ENCODE results near the gene RNF151. TPM values are rescaled to one million over a fixed set of nuclear protein-coding genes. Genes with fewer than 3 reads are reported as not detected.

The RNF151 gene
- total and polyA plus RNA-seq, 2 donors (not counting 1 experiment from before 2014, with no cell fraction given), result 0.13 to 0.76 TPM

DNA sequence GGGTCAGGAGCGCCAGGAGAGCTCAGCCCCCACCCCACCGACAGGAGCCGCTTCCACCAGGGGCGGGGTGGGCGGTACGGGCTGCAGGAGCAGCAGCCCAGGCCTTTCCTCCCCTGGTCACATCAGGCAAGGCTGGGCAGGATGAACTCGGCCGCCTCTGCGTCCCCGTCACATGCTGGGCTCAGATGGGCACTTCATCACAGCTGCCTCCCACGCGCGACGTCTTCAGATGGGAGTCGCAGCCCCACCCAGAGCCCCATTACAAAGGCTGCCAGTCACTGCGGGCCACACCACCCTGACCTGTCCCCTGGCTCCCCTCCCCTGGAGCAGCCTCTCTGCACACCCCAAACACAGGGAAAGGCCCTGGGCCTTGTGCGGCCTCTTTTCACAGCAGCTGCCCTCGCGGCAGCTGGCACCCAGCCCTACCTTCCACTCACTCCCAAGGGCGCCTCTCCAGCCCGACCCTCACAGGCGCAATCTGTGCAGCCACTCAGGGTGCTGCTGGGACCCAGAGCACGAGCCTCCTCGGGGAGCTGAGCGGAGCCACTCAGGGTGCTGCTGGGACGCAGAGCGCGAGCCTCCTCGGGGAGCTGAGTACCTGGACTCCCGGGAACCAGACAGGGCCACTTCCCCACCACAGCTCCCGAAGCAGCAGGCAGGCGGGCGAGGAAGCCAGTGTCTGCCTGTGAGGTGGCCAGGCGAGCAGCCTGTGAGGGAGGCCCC lies 38.3 kb downstream of the RNF151 start:
- Mint-ChIP-seq H3K27ac (no peak overlapping the region), H3K4me1 (peaks cover 42% of the 10 kb centered on the region), H3K9me3 (ENCODE audit: insufficient read depth) (no peaks in the 10 kb centered on the region), H3K4me3 (no peak overlapping the region), H3K27me3 (no peaks in the 10 kb centered on the region)
- POLR2A ChIA-PET, result interaction anchor here (1.3 to 1.5 kb wide), 2 partner anchors 13 to 150 kb away, joined by 3 to 9 read pairs; partner anchors contain the start of gene TRAF7
- Histone ChIP-seq H4K20me1 (ENCODE audit: control insufficient read depth, insufficient read depth, low read length, poor library complexity, severe bottlenecking) (peaks cover 85% of the 10 kb centered on the region), H3K27ac (ENCODE audit: low read length in 2 of 2) (no peak overlapping the region), H2AFZ (ENCODE audit: insufficient read depth, low read depth, low read length, poor library complexity, severe bottlenecking) (no peak overlapping the region), H3K4me2 (replicated peaks; ENCODE audit: low read depth, low read length, poor library complexity, severe bottlenecking) (peak overlapping the region; percentile 59), H3K27me3 (replicated peaks in 1 of 4; ENCODE audit: control extremely low read depth in 1 of 4, control insufficient read depth in 3 of 4, insufficient read depth in 4 of 4, low read length in 3 of 4) (no peaks in the 10 kb centered on the region), H3K9ac (ENCODE audit: low read length) (no peak overlapping the region), H3K79me2 (ENCODE audit: control insufficient read depth, insufficient read depth, low read length) (peaks cover 72% of the 10 kb centered on the region), H3K4me3 (ENCODE audit: control extremely low read depth in 1 of 5, extremely low read depth in 1 of 5, insufficient read depth in 1 of 5, low read depth in 2 of 5, low read length in 4 of 5) (no peak overlapping the region), H3K36me3 (replicated peaks in 1 of 2; ENCODE audit: control extremely low read depth in 1 of 2, control insufficient read depth in 1 of 2, extremely low read depth in 1 of 2, insufficient read depth in 2 of 2, low read length in 1 of 2) (peaks cover 0 to 36% of the 10 kb centered on the region in 2 experiments), H3K4me1 (ENCODE audit: control insufficient read depth in 2 of 2, insufficient read depth in 2 of 2, low read length in 2 of 2) (peaks cover 35 to 47% of the 10 kb centered on the region in 2 donors), H3K9me3 (ENCODE audit: control extremely low read depth in 1 of 3, control insufficient read depth in 2 of 3, insufficient read depth in 1 of 3, low read length in 2 of 3) (no peaks in the 10 kb centered on the region)
- WGBS (ENCODE audit: insufficient coverage), result 82% methylated on average over 34 of the region's 34 CpGs
- CTCF ChIA-PET, result interaction anchor here (0.9 to 4.9 kb wide), 9 partner anchors 8 to 187 kb away, joined by 3 to 46 read pairs (median 7); partner anchors contain the start of gene RAB26
- no peak for DNase-seq
- TF ChIP-seq, protein P1, sequence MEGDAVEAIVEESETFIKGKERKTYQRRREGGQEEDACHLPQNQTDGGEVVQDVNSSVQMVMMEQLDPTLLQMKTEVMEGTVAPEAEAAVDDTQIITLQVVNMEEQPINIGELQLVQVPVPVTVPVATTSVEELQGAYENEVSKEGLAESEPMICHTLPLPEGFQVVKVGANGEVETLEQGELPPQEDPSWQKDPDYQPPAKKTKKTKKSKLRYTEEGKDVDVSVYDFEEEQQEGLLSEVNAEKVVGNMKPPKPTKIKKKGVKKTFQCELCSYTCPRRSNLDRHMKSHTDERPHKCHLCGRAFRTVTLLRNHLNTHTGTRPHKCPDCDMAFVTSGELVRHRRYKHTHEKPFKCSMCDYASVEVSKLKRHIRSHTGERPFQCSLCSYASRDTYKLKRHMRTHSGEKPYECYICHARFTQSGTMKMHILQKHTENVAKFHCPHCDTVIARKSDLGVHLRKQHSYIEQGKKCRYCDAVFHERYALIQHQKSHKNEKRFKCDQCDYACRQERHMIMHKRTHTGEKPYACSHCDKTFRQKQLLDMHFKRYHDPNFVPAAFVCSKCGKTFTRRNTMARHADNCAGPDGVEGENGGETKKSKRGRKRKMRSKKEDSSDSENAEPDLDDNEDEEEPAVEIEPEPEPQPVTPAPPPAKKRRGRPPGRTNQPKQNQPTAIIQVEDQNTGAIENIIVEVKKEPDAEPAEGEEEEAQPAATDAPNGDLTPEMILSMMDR (IDR thresholded peaks at IDR 0.05), result no peak
- intact Hi-C loops (cut with micrococcal nuclease), result no loop called here
- ATAC-seq (ENCODE audit: low read depth), result no peak

DNA sequence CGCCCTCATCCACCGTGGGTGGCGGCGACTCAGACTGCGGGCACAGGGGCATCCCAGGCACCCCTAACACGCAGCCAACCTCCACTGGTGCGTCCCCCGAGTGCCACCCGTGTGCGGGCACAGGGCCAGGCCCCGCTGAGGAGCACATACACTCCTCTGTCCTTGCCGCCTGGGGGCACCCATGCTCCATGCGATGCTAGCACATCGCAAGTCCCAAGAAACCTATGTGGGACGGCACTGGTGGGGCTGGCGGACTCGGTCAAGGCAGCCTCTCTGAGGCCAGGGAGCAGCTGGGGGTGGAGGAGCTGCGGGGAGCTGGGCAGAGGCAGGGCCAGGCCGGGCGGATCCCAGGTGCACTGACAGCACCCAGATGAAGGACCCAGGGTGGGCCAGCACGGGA lies 39.0 kb downstream of the RNF151 start:
- intact Hi-C loops (cut with micrococcal nuclease), result no loop called here
- no peak for TF ChIP-seq EZH2 (IDR thresholded peaks at IDR 0.05; ENCODE audit: borderline replicate concordance, insufficient read depth, low read depth, low read length, poor library complexity, severe bottlenecking)
- TF ChIP-seq, protein P1 (IDR thresholded peaks at IDR 0.05), result no peak
- H4K20me1 ChIP-seq (ENCODE audit: control insufficient read depth, insufficient read depth, low read length, poor library complexity, severe bottlenecking), result peaks cover 81% of the 10 kb centered on the region
- H2AFZ ChIP-seq (ENCODE audit: insufficient read depth, low read depth, low read length, poor library complexity, severe bottlenecking), result no peak overlapping the region
- Mint-ChIP-seq H3K4me1 (peaks cover 47% of the 10 kb centered on the region), H3K4me3 (peak overlapping the region; percentile 44), H3K27me3 (no peaks in the 10 kb centered on the region), H3K9me3 (ENCODE audit: insufficient read depth) (no peaks in the 10 kb centered on the region), H3K27ac (no peak overlapping the region)
- WGBS (ENCODE audit: insufficient coverage), result 53% methylated on average over 21 of the region's 21 CpGs
- H3K9me3 ChIP-seq (ENCODE audit: control extremely low read depth in 1 of 3, control insufficient read depth in 2 of 3, insufficient read depth in 1 of 3, low read length in 2 of 3), result no peaks in the 10 kb centered on the region
- H3K36me3 ChIP-seq (replicated peaks in 1 of 2; ENCODE audit: control extremely low read depth in 1 of 2, control insufficient read depth in 1 of 2, extremely low read depth in 1 of 2, insufficient read depth in 2 of 2, low read length in 1 of 2), result peaks cover 0 to 36% of the 10 kb centered on the region in 2 experiments
- H3K4me1 ChIP-seq (ENCODE audit: control insufficient read depth in 2 of 2, insufficient read depth in 2 of 2, low read length in 2 of 2), result peaks cover 42 to 54% of the 10 kb centered on the region in 2 donors
- DNase-seq (no peak), ATAC-seq (ENCODE audit: low read depth) (no peak)
- no peak overlapping the region for H3K4me3 ChIP-seq (ENCODE audit: control extremely low read depth in 1 of 5, extremely low read depth in 1 of 5, insufficient read depth in 1 of 5, low read depth in 2 of 5, low read length in 4 of 5)
- CTCF ChIA-PET, result interaction anchor here (2.5 to 4.9 kb wide), 3 partner anchors 12 to 147 kb away, joined by 8 to 46 read pairs (median 32); no protein-coding TSS in a partner anchor
- no peaks in the 10 kb centered on the region for H3K27me3 ChIP-seq (replicated peaks in 1 of 4; ENCODE audit: control extremely low read depth in 1 of 4, control insufficient read depth in 3 of 4, insufficient read depth in 4 of 4, low read length in 3 of 4)
- H3K4me2 ChIP-seq (replicated peaks; ENCODE audit: low read depth, low read length, poor library complexity, severe bottlenecking), result peak overlapping the region; percentile 36
- POLR2A ChIA-PET, result no interaction called here
- no peak overlapping the region for H3K27ac ChIP-seq (ENCODE audit: low read length in 2 of 2)
- H3K79me2 ChIP-seq (ENCODE audit: control insufficient read depth, insufficient read depth, low read length), result peaks cover 78% of the 10 kb centered on the region
- H3K9ac ChIP-seq (ENCODE audit: low read length), result no peak overlapping the region

Data from B cell (primary cell).